ENCODE measurements around the gene TERT. TPM values are rescaled to one million over a fixed set of nuclear protein-coding genes. Genes with fewer than 3 reads are reported as not detected.

The TERT gene
- total and polyA plus RNA-seq, 2 of the 4 experiments (the other 2 are of a cell fraction) = not detected

GRCh38 chr5:1220831-1221230 lies 74.0 kb downstream of the TERT start:
- no peak overlapping the region for H2AK5ac ChIP-seq (ENCODE audit: low read depth, low read length)
- no peaks in the 10 kb centered on the region for H3K79me1 ChIP-seq (ENCODE audit: low read depth in 1 of 2, low read length in 2 of 2)
- no peak overlapping the region for H3K14ac ChIP-seq (replicated peaks; ENCODE audit: low read depth, low read length)
- dilution Hi-C loops (cut with HindIII; ENCODE audit: low sequenced_read_pairs, unreplicated experiment) = no loop called here
- no peak overlapping the region for H2BK15ac ChIP-seq (ENCODE audit: low read depth, low read length)
- no TSS peak for BruUV-seq (replicated peaks)
- H3K4ac ChIP-seq (ENCODE audit: low read depth, low read length) = no peak overlapping the region
- no peak overlapping the region for H3K18ac ChIP-seq (ENCODE audit: low read depth, low read length)
- H3K4me1 ChIP-seq (ENCODE audit: control insufficient read depth, insufficient read depth, low read length) = no peaks in the 10 kb centered on the region
- ChIA-PET POLR2A (ENCODE audit: unreplicated experiment) (no interaction called here), CTCF (no interaction called here)
- TF ChIP-seq POLR2A (IDR thresholded peaks at IDR 0.05; ENCODE audit: low read depth, low read length) = no peak
- no peak for TF ChIP-seq MAZ (IDR thresholded peaks at IDR 0.05; ENCODE audit: borderline replicate concordance, low read depth, low read length)
- TF ChIP-seq BHLHE40 (IDR thresholded peaks at IDR 0.05; ENCODE audit: low read depth, low read length) = no peak
- no peak for TF ChIP-seq SMC3 (IDR thresholded peaks at IDR 0.05; ENCODE audit: low read depth, low read length)
- no peak for TF ChIP-seq NFE2L2 (IDR thresholded peaks at IDR 0.05; ENCODE audit: low read depth, low read length)
- no peak for TF ChIP-seq FOS (IDR thresholded peaks at IDR 0.05; ENCODE audit: low read depth, low read length)
- no peak for TF ChIP-seq RAD21 (IDR thresholded peaks at IDR 0.05; ENCODE audit: low read length)
- TF ChIP-seq ELK1 (IDR thresholded peaks at IDR 0.05; ENCODE audit: borderline replicate concordance, low read depth, low read length) = no peak
- no peak for TF ChIP-seq MAFK (IDR thresholded peaks at IDR 0.05; ENCODE audit: low read depth, low read length)
- no peak for TF ChIP-seq MXI1 (IDR thresholded peaks at IDR 0.05; ENCODE audit: borderline replicate concordance, low read depth, low read length)
- no peak for TF ChIP-seq CTCF (conservative IDR thresholded peaks at IDR 0.05; ENCODE audit: low read depth, low read length)
- TF ChIP-seq CHD1 (IDR thresholded peaks at IDR 0.05; ENCODE audit: low read depth, low read length) = no peak
- TF ChIP-seq RCOR1 (IDR thresholded peaks at IDR 0.05; ENCODE audit: insufficient replicate concordance, low read length) = no peak
- TF ChIP-seq USF2 (IDR thresholded peaks at IDR 0.05; ENCODE audit: low read depth, low read length) = no peak
- TF ChIP-seq CEBPB (IDR thresholded peaks at IDR 0.05; ENCODE audit: low read depth, low read length) = no peak
- TF ChIP-seq RFX5 (IDR thresholded peaks at IDR 0.05; ENCODE audit: low read depth, low read length) = no peak
- H4K8ac ChIP-seq (ENCODE audit: low read depth in 2 of 2, low read length in 2 of 2) = no peak overlapping the region
- no peaks in the 10 kb centered on the region for H3K36me3 ChIP-seq (ENCODE audit: control insufficient read depth, insufficient read depth, low read length)
- no peaks in the 10 kb centered on the region for H4K20me1 ChIP-seq (ENCODE audit: insufficient read depth, low read length)
- no peak overlapping the region for H3K56ac ChIP-seq (ENCODE audit: extremely low read depth, insufficient read depth, low read length)
- H2BK120ac ChIP-seq (ENCODE audit: low read depth, low read length) = no peak overlapping the region
- no peak overlapping the region for H4K5ac ChIP-seq (ENCODE audit: low read depth, low read length)
- no peak overlapping the region for H3K27ac ChIP-seq (ENCODE audit: insufficient read depth, low read length)
- WGBS, 2 experiments (ENCODE audit: extremely low coverage in 2 of 2, insufficient read length in 1 of 2) = 66% methylated on average over 9 of the region's 19 CpGs; no CpG with 5 or more reads in 1 of the 2 experiments
- in situ Hi-C loops (cut with MboI; ENCODE audit: low sequenced_read_pairs) = no loop called here
- DNase-seq (no peak), ATAC-seq (ENCODE audit: low read depth) (no peak)
- no peak overlapping the region for H3K9ac ChIP-seq (ENCODE audit: low read depth, low read length)
- H3K27me3 ChIP-seq (ENCODE audit: control insufficient read depth, insufficient read depth, low read length) = no peaks in the 10 kb centered on the region; the same call in 1 of the 2 replicates
- H3K9me3 ChIP-seq (ENCODE audit: control insufficient read depth, insufficient read depth, low read length) = peaks cover 15% of the 10 kb centered on the region
- H2BK20ac ChIP-seq (ENCODE audit: low read depth, low read length) = no peak overlapping the region
- no peak overlapping the region for H4K91ac ChIP-seq (ENCODE audit: insufficient read depth, low read depth, low read length)
- no peak overlapping the region for H3K4me2 ChIP-seq (ENCODE audit: low read depth, low read length)
- intact Hi-C loops (cut with micrococcal nuclease) = no loop called here
- H2AFZ ChIP-seq (replicated peaks; ENCODE audit: low read length, poor library complexity) = no peak overlapping the region
- H3K23ac ChIP-seq (ENCODE audit: low read depth, low read length) = no peak overlapping the region
- no peak overlapping the region for H2AK9ac ChIP-seq (replicated peaks; ENCODE audit: low read depth, low read length, poor library complexity)
- H2BK5ac ChIP-seq (ENCODE audit: low read depth, low read length, poor library complexity, severe bottlenecking) = no peak overlapping the region
- H3K9me1 ChIP-seq (ENCODE audit: insufficient read depth, low read length) = no peaks in the 10 kb centered on the region
- H3K4me3 ChIP-seq (ENCODE audit: insufficient read depth, low read depth, low read length) = no peak overlapping the region
